GM12801 (cell line): ENCODE results near the gene INCA1.

Source experiments
- TF ChIP-seq, protein P1 (sequence below): IDR thresholded peaks from one replicate; pipeline ENCODE4 v1.5.1; 2011; ENCODE audit warnings: control low read depth; ENCODE audit not compliant: insufficient read length; ENCODE audit errors: extremely low read depth

INCA1 gene

GRCh38 chr17:5023588-5024147 lies 26.3 kb upstream of the INCA1 start:
- TF ChIP-seq, protein P1, sequence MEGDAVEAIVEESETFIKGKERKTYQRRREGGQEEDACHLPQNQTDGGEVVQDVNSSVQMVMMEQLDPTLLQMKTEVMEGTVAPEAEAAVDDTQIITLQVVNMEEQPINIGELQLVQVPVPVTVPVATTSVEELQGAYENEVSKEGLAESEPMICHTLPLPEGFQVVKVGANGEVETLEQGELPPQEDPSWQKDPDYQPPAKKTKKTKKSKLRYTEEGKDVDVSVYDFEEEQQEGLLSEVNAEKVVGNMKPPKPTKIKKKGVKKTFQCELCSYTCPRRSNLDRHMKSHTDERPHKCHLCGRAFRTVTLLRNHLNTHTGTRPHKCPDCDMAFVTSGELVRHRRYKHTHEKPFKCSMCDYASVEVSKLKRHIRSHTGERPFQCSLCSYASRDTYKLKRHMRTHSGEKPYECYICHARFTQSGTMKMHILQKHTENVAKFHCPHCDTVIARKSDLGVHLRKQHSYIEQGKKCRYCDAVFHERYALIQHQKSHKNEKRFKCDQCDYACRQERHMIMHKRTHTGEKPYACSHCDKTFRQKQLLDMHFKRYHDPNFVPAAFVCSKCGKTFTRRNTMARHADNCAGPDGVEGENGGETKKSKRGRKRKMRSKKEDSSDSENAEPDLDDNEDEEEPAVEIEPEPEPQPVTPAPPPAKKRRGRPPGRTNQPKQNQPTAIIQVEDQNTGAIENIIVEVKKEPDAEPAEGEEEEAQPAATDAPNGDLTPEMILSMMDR, result no peak

- TF ChIP-seq, protein P1, result no peak
Observed at GRCh38 chr17:5022171-5022711, 24.9 kb upstream of the INCA1 start.

- TF ChIP-seq, protein P1, result no peak
Observed at GRCh38 chr17:5020502-5021023, 23.2 kb upstream of the INCA1 start.

GRCh38 chr17:5019475-5019956 lies 22.2 kb upstream of the INCA1 start:
- TF ChIP-seq, protein P1, result no peak

- TF ChIP-seq, protein P1, result no peak
Observed at GRCh38 chr17:5014357-5014756, 17.0 kb upstream of the INCA1 start.

DNA sequence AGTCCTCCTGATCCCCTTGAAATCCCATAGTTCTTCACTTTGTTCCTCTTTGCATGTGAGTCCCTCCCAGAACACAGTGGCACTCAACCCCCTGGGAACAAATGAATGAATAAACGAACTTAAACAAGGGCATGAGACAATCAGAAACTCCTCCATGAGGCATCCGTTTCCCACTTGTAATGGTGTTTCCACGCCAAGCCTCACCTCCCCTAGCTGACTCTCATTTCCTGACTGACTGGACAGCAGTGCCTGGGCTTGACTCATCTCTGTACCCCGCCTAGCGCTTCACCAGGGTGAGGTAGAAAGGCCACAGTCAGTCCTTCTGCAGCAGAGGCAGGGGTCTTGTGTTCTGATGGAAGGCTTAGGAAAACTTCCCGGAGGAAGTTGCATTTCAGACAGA lies 14.6 kb upstream of the INCA1 start:
- TF ChIP-seq, protein P1, result no peak

GRCh38 chr17:5003214-5003867 lies 6.0 kb upstream of the INCA1 start:
- TF ChIP-seq, protein P1, result no peak
